Colonic mucosa (tissue), 4 donors: Measurements from ENCODE around the gene ENPEP. TPM values are rescaled to one million over a fixed set of nuclear protein-coding genes. Genes with fewer than 3 reads are reported as not detected.

ENCODE experiments used
- DNase-seq: peaks from one replicate; pipeline ENCODE4 v3.0.0-alpha.2; 2020
- H3K27ac ChIP-seq: fragments of 200-600 bp; one replicate; pipeline ENCODE4 v1.8.0; 2021
- H3K27me3 ChIP-seq: fragments of 200-600 bp; one replicate; pipeline ENCODE4 v1.8.0; 2021
- H3K36me3 ChIP-seq: fragments of 200-600 bp; one replicate; pipeline ENCODE4 v1.8.0; 2021
- H3K4me1 ChIP-seq: fragments of 200-600 bp; one replicate; pipeline ENCODE4 v1.8.0; 2021; ENCODE audit warnings: mild to moderate bottlenecking
- H3K4me3 ChIP-seq: fragments of 200-600 bp; one replicate; pipeline ENCODE4 v1.8.0; 2021
- H3K9ac ChIP-seq, 2 donors: one replicate each; pipeline ENCODE4 v1.7.0; 2013; ENCODE audit warnings: control low read depth in 2 of 2, low read depth in 2 of 2, low read length in 2 of 2
- H3K9me3 ChIP-seq: fragments of 200-600 bp; one replicate; pipeline ENCODE4 v1.8.0; 2021
- CTCF ChIP-seq: fragments of 200-600 bp; IDR thresholded peaks from one replicate; pipeline ENCODE4 v1.8.0; 2022; ENCODE audit warnings: antibody characterized with exemption, mild to moderate bottlenecking
- intact Hi-C: fragments of 100-400 bp; cut with DNase I; formaldehyde crosslinking; loops from one replicate; pipeline ENCODE4 v1.14.1; 2022
- total RNA-seq, 2 donors: library from RNA; stranded (reverse); fragmentation: NEBNext Ultra II Directional in 1 of 2; extraction: Animal tissue kit (Norgen Biotek cat#: 25700) in 1 of 2; gene quantifications; one replicate each; pipeline ENCODE4 v1.2.1, GENCODE V29; 2021
- donor health status: healthy.
- donor health status: DM: no; HTN: no; CAD: no.
- donor health status: DM: no; HTN: no; CAD: no.

Gene ENPEP
- total RNA-seq, 2 donors from 2014 or later, result 0.27 to 0.88 TPM

GRCh38 chr4:110452546-110452945 is 23.4 kb upstream of the ENPEP start:
- no peak overlapping the region for H3K27ac ChIP-seq
- H3K27me3 ChIP-seq, result no peaks in the 10 kb centered on the region
- DNase-seq, result no peak
- no peaks in the 10 kb centered on the region for H3K4me1 ChIP-seq
- H3K36me3 ChIP-seq, result no peaks in the 10 kb centered on the region
- no peak for TF ChIP-seq CTCF
- H3K9me3 ChIP-seq, result no peaks in the 10 kb centered on the region
- H3K4me3 ChIP-seq, result no peak overlapping the region
- no peak overlapping the region for H3K9ac ChIP-seq
- intact Hi-C loops, result no loop called here

- H3K27ac ChIP-seq, result no peak overlapping the region
- no peak for DNase-seq
- intact Hi-C loops, result no loop called here
- no peak overlapping the region for H3K4me3 ChIP-seq
- H3K9me3 ChIP-seq, result no peaks in the 10 kb centered on the region
- no peaks in the 10 kb centered on the region for H3K36me3 ChIP-seq
- no peak overlapping the region for H3K9ac ChIP-seq
- H3K27me3 ChIP-seq, result no peaks in the 10 kb centered on the region
- H3K4me1 ChIP-seq, result no peaks in the 10 kb centered on the region
- TF ChIP-seq CTCF, result no peak
These were observed 21.5 kb upstream of the ENPEP start for GRCh38 chr4:110454441-110454840.

GRCh38 chr4:110458494-110459266 is 17.3 kb upstream of the ENPEP start:
- no peak overlapping the region for H3K27ac ChIP-seq
- DNase-seq, result peak; percentile 34
- no peaks in the 10 kb centered on the region for H3K36me3 ChIP-seq
- TF ChIP-seq CTCF, result no peak
- intact Hi-C loops, result no loop called here
- no peaks in the 10 kb centered on the region for H3K4me1 ChIP-seq
- no peaks in the 10 kb centered on the region for H3K9me3 ChIP-seq
- no peak overlapping the region for H3K4me3 ChIP-seq
- H3K27me3 ChIP-seq, result no peaks in the 10 kb centered on the region
- H3K9ac ChIP-seq, result no peak overlapping the region

GRCh38 chr4:110460074-110460746 is 15.7 kb upstream of the ENPEP start:
- H3K27ac ChIP-seq, result no peak overlapping the region
- no peaks in the 10 kb centered on the region for H3K4me1 ChIP-seq
- DNase-seq, result no peak
- H3K9ac ChIP-seq, result no peak overlapping the region
- H3K4me3 ChIP-seq, result no peak overlapping the region
- no peak for TF ChIP-seq CTCF
- no peaks in the 10 kb centered on the region for H3K9me3 ChIP-seq
- no peaks in the 10 kb centered on the region for H3K36me3 ChIP-seq
- no peaks in the 10 kb centered on the region for H3K27me3 ChIP-seq
- intact Hi-C loops, result no loop called here

- no peaks in the 10 kb centered on the region for H3K4me1 ChIP-seq
- no peak for DNase-seq
- H3K9ac ChIP-seq, result no peak overlapping the region
- intact Hi-C loops, result no loop called here
- no peak overlapping the region for H3K27ac ChIP-seq
- H3K27me3 ChIP-seq, result no peaks in the 10 kb centered on the region
- H3K9me3 ChIP-seq, result no peaks in the 10 kb centered on the region
- H3K36me3 ChIP-seq, result no peaks in the 10 kb centered on the region
- TF ChIP-seq CTCF, result no peak
- no peak overlapping the region for H3K4me3 ChIP-seq
These were observed 8.6 kb upstream of the ENPEP start for GRCh38 chr4:110467400-110467799.
